ENCODE data around the gene NUDCD2. TPM values are rescaled to one million over a fixed set of nuclear protein-coding genes. Genes with fewer than 3 reads are reported as not detected.
A peak's percentile ranks its signal among the peaks of the same experiment; 100 is the strongest.
"Not testable (repeated sequence)": the region's sequence is repeated elsewhere in the genome, so short reads cannot be mapped to it uniquely, and the experiment has no call there.

NUDCD2 gene
- polyA plus RNA-seq, 1 of the 3 experiments (the other 2 are of a cell fraction), result 7.8 TPM

GRCh38 chr5:163456029-163456589, 3.8 kb downstream of the NUDCD2 start:
- WGBS (ENCODE audit: low lambda C conversion rate), result 34% methylated on average over 2 of the region's 2 CpGs
- Histone ChIP-seq H3K4me3 (ENCODE audit: low read depth in 2 of 2, low read length in 1 of 2) (no peak overlapping the region), H4K20me1 (ENCODE audit: insufficient read depth) (no peaks in the 10 kb centered on the region), H3F3A (replicated peaks; ENCODE audit: insufficient read depth) (peaks cover 47% of the 10 kb centered on the region), H3K4me1 (ENCODE audit: control insufficient read depth in 1 of 2, insufficient read depth in 2 of 2, low read depth in 1 of 2, low read length in 1 of 2) (peaks cover 7 to 12% of the 10 kb centered on the region in 2 experiments; a peak in 3 of 4 replicates), H3K27ac (ENCODE audit: low read depth in 2 of 2, low read length in 1 of 2) (peak overlapping the region; percentile 23 to 54; a peak in 3 of 4 replicates), H3K9ac (no peak overlapping the region), H3K27me3 (ENCODE audit: insufficient read depth) (no peaks in the 10 kb centered on the region), H3K9me2 (no peaks in the 10 kb centered on the region), H2AFZ (ENCODE audit: low read depth) (no peak overlapping the region), H3K36me3 (replicated peaks in 1 of 2; ENCODE audit: control insufficient read depth in 1 of 2, insufficient read depth in 2 of 2, low read length in 1 of 2) (peaks cover 29 to 36% of the 10 kb centered on the region in 2 experiments), H3K4me2 (0 out of 2 replicates have a peak overlapping the region, but pooled peaks have one; percentile 23), H3K9me3 (no peaks in the 10 kb centered on the region), H3K79me2 (ENCODE audit: insufficient read depth) (peaks cover 36% of the 10 kb centered on the region)
- TF ChIP-seq JUND (IDR thresholded peaks at IDR 0.05), result peak; percentile 39
- no peak for TF ChIP-seq RCOR1 (IDR thresholded peaks at IDR 0.05; ENCODE audit: low read length)
- TF ChIP-seq REST (IDR thresholded peaks at IDR 0.05; ENCODE audit: low read depth, low read length), result no peak
- TF ChIP-seq EZH2phosphoT487 (IDR thresholded peaks at IDR 0.05; ENCODE audit: borderline replicate concordance, low read depth), result no peak
- TF ChIP-seq MEF2A (IDR thresholded peaks at IDR 0.05; ENCODE audit: borderline replicate concordance, low read depth), result no peak
- TF ChIP-seq NFIC (IDR thresholded peaks at IDR 0.05; ENCODE audit: borderline replicate concordance), result peak; percentile 47; the same call in 1 of the 2 replicates
- TF ChIP-seq TCF12 (IDR thresholded peaks at IDR 0.05), result peak; percentile 82
- no peak for TF ChIP-seq TEAD4 (IDR thresholded peaks at IDR 0.05; ENCODE audit: borderline replicate concordance, insufficient read depth)
- TF ChIP-seq YY1 (IDR thresholded peaks at IDR 0.05; ENCODE audit: low read depth), result no peak
- peak; percentile 27; the same call in 1 of the 2 replicates for TF ChIP-seq PBX3 (IDR thresholded peaks at IDR 0.05)
- no peak for TF ChIP-seq RAD21 (IDR thresholded peaks at IDR 0.05; ENCODE audit: low read length)
- ChIA-PET CTCF (no interaction called here), POLR2A (no interaction called here)
- no peak for DNase-seq

- CTCF ChIA-PET, result not testable (repeated sequence)
- H3K36me3 ChIP-seq (replicated peaks in 1 of 2; ENCODE audit: control insufficient read depth in 1 of 2, insufficient read depth in 2 of 2, low read length in 1 of 2), result peaks cover 33 to 43% of the 10 kb centered on the region in 2 experiments
- WGBS (ENCODE audit: low lambda C conversion rate), result 98% methylated on average over 17 of the region's 17 CpGs
These were observed 4.5 kb downstream of the NUDCD2 start for GRCh38 chr5:163455406-163455805.

More at GRCh38 chr5:163455406-163455805, 4.5 kb downstream of the NUDCD2 start:
- H3K27ac ChIP-seq (ENCODE audit: low read depth in 2 of 2, low read length in 1 of 2); H3K27me3 ChIP-seq (ENCODE audit: insufficient read depth); POLR2A ChIA-PET; H2AFZ ChIP-seq (ENCODE audit: low read depth); H3K9me3 ChIP-seq; H3K4me2 ChIP-seq; H3K4me1 ChIP-seq (ENCODE audit: control insufficient read depth in 1 of 2, insufficient read depth in 2 of 2, low read depth in 1 of 2, low read length in 1 of 2); H4K20me1 ChIP-seq (ENCODE audit: insufficient read depth); DNase-seq; H3K9me2 ChIP-seq; H3K4me3 ChIP-seq (ENCODE audit: low read depth in 2 of 2, low read length in 1 of 2); H3K9ac ChIP-seq: not testable (repeated sequence)
- peaks cover 36% of the 10 kb centered on the region for H3K79me2 ChIP-seq (ENCODE audit: insufficient read depth)
- peaks cover 43% of the 10 kb centered on the region for H3F3A ChIP-seq (replicated peaks; ENCODE audit: insufficient read depth)
